ENCODE results near the gene LYSMD2. TPM values are rescaled to one million over a fixed set of nuclear protein-coding genes. Genes with fewer than 3 reads are reported as not detected.

LYSMD2 gene
- total RNA-seq, 1 experiment from 2014 or later = 2.2 TPM

DNA sequence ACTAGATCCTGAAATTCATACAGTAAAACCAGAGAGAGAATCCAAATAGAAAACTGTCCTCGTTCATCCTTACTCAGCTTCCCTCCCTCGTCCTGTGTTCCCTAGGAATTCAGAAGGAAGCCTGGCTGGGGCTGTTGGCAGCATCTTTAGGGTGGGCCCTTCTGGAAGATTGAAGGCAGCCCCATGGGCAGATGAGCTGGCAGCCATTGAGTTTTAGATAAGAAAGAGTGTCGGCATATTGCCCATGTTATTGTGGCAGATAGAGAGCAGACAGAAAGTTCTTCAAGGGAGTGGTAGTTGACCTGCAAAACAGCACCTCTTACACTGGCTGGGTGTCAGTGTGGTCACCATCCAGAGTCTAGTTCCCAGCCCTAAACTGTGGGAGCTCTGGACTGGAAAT lies 37.5 kb upstream of the LYSMD2 start:
- no peak for ATAC-seq
- Mint-ChIP-seq H3K4me1 (peaks cover 5% of the 10 kb centered on the region), H3K27me3 (ENCODE audit: low read depth) (no peaks in the 10 kb centered on the region), H3K36me3 (no peaks in the 10 kb centered on the region), H3K27ac (no peak overlapping the region), H3K9me3 (no peaks in the 10 kb centered on the region), H3K4me3 (no peak overlapping the region)
- DNase-seq (ENCODE audit: low spot score) = no peak
- CTCF ChIA-PET = interaction anchor here (0.6 to 3.5 kb wide), 8 partner anchors 23 to 1590 kb away, joined by 3 to 181 read pairs (median 8); partner anchors contain the start of genes LYSMD2 and SCG3
- TF ChIP-seq, protein P1, sequence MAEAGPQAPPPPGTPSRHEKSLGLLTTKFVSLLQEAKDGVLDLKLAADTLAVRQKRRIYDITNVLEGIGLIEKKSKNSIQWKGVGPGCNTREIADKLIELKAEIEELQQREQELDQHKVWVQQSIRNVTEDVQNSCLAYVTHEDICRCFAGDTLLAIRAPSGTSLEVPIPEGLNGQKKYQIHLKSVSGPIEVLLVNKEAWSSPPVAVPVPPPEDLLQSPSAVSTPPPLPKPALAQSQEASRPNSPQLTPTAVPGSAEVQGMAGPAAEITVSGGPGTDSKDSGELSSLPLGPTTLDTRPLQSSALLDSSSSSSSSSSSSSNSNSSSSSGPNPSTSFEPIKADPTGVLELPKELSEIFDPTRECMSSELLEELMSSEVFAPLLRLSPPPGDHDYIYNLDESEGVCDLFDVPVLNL (CRISPR knock-in tag; IDR thresholded peaks at IDR 0.05; ENCODE audit: borderline replicate concordance, low read depth) = no peak
- TF ChIP-seq, protein P2, sequence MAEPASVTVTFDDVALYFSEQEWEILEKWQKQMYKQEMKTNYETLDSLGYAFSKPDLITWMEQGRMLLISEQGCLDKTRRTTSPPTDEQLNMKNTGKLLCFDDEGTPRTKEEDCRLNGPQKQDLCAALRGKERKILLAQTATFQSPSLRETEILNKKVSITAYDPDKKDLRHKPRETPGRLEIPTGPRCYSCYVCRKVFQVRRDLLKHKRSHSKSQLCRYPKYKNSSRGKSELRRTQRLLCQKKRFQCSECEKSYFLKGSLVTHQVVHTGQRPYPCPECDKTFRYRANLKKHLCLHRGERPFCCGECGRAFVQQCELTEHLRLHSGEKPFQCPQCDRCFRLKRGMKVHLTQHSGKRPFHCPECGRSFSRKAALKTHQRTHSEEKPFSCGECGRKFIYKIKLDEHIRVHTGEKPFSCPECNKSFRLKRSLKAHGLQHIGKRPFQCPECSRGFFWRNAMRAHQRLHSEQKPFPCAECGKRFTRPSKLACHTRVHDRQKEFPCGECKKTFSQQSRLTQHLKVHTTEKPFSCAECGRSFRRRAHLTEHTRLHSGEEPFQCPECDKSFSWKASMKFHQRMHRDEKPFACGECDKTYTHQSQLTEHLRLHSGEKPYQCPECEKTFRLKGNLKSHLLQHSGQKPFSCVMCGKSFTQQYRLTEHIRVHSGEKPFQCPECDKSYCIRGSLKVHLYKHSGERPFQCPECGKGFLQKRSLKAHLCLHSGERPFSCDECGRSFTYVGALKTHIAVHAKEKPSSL (CRISPR knock-in tag; conservative IDR thresholded peaks at IDR 0.05) = no peak
- TF ChIP-seq PRRX2 (CRISPR knock-in tag; IDR thresholded peaks at IDR 0.05) (no peak), NFYB (CRISPR knock-in tag; conservative IDR thresholded peaks at IDR 0.05; ENCODE audit: low read depth) (no peak), E2F1 (CRISPR knock-in tag; IDR thresholded peaks at IDR 0.05) (no peak), NR2C2 (CRISPR knock-in tag; IDR thresholded peaks at IDR 0.05) (no peak), ELF4 (CRISPR knock-in tag; IDR thresholded peaks at IDR 0.05; ENCODE audit: low read depth) (no peak), ZNF317 (CRISPR knock-in tag; IDR thresholded peaks at IDR 0.05; ENCODE audit: borderline replicate concordance, low read depth) (no peak), USF1 (CRISPR knock-in tag; IDR thresholded peaks at IDR 0.05) (no peak)
- TF ChIP-seq, protein P3, sequence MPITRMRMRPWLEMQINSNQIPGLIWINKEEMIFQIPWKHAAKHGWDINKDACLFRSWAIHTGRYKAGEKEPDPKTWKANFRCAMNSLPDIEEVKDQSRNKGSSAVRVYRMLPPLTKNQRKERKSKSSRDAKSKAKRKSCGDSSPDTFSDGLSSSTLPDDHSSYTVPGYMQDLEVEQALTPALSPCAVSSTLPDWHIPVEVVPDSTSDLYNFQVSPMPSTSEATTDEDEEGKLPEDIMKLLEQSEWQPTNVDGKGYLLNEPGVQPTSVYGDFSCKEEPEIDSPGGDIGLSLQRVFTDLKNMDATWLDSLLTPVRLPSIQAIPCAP (CRISPR knock-in tag; IDR thresholded peaks at IDR 0.05) = no peak
- TF ChIP-seq, protein P4, sequence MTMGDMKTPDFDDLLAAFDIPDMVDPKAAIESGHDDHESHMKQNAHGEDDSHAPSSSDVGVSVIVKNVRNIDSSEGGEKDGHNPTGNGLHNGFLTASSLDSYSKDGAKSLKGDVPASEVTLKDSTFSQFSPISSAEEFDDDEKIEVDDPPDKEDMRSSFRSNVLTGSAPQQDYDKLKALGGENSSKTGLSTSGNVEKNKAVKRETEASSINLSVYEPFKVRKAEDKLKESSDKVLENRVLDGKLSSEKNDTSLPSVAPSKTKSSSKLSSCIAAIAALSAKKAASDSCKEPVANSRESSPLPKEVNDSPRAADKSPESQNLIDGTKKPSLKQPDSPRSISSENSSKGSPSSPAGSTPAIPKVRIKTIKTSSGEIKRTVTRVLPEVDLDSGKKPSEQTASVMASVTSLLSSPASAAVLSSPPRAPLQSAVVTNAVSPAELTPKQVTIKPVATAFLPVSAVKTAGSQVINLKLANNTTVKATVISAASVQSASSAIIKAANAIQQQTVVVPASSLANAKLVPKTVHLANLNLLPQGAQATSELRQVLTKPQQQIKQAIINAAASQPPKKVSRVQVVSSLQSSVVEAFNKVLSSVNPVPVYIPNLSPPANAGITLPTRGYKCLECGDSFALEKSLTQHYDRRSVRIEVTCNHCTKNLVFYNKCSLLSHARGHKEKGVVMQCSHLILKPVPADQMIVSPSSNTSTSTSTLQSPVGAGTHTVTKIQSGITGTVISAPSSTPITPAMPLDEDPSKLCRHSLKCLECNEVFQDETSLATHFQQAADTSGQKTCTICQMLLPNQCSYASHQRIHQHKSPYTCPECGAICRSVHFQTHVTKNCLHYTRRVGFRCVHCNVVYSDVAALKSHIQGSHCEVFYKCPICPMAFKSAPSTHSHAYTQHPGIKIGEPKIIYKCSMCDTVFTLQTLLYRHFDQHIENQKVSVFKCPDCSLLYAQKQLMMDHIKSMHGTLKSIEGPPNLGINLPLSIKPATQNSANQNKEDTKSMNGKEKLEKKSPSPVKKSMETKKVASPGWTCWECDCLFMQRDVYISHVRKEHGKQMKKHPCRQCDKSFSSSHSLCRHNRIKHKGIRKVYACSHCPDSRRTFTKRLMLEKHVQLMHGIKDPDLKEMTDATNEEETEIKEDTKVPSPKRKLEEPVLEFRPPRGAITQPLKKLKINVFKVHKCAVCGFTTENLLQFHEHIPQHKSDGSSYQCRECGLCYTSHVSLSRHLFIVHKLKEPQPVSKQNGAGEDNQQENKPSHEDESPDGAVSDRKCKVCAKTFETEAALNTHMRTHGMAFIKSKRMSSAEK (CRISPR knock-in tag; IDR thresholded peaks at IDR 0.05; ENCODE audit: borderline replicate concordance) = no peak
- POLR2A ChIA-PET = no interaction called here

GRCh38 chr15:51771773-51772172 lies 34.3 kb upstream of the LYSMD2 start:
- no peak for DNase-seq (ENCODE audit: low spot score)
- Mint-ChIP-seq H3K36me3 (no peaks in the 10 kb centered on the region), H3K27ac (no peak overlapping the region), H3K4me3 (no peak overlapping the region), H3K9me3 (no peaks in the 10 kb centered on the region), H3K27me3 (ENCODE audit: low read depth) (no peaks in the 10 kb centered on the region), H3K4me1 (peaks cover 7% of the 10 kb centered on the region; the same call in 1 of the 2 replicates)
- no peak for ATAC-seq
- TF ChIP-seq NFE2L1 (CRISPR knock-in tag; IDR thresholded peaks at IDR 0.05) = no peak
- no peak for TF ChIP-seq GABPB1 (CRISPR knock-in tag; IDR thresholded peaks at IDR 0.05)
- TF ChIP-seq, protein P2 (CRISPR knock-in tag; conservative IDR thresholded peaks at IDR 0.05) = no peak
- TF ChIP-seq, protein P5, sequence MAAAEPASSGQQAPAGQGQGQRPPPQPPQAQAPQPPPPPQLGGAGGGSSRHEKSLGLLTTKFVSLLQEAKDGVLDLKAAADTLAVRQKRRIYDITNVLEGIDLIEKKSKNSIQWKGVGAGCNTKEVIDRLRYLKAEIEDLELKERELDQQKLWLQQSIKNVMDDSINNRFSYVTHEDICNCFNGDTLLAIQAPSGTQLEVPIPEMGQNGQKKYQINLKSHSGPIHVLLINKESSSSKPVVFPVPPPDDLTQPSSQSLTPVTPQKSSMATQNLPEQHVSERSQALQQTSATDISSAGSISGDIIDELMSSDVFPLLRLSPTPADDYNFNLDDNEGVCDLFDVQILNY (CRISPR knock-in tag; IDR thresholded peaks at IDR 0.05) = no peak
- no peak for TF ChIP-seq FOXK1 (CRISPR knock-in tag; IDR thresholded peaks at IDR 0.05)
- no peak for TF ChIP-seq ZSCAN18 (CRISPR knock-in tag; IDR thresholded peaks at IDR 0.05)
- ChIA-PET POLR2A (no interaction called here), CTCF (no interaction called here)

All from WTC11 (cell line).